ENCODE data around the gene SKIDA1. TPM values are rescaled to one million over a fixed set of nuclear protein-coding genes. Genes with fewer than 3 reads are reported as not detected.

Gene SKIDA1
- total and polyA plus RNA-seq, 2 of the 4 experiments (the other 2 are of a cell fraction), result 0.36 to 0.72 TPM

GRCh38 chr10:21494191-21495001, 31.1 kb downstream of the SKIDA1 start:
- dilution Hi-C loops (cut with HindIII; ENCODE audit: low sequenced_read_pairs, unreplicated experiment) (no loop called here), intact Hi-C loops (cut with micrococcal nuclease) (loop anchor here (1.0 to 5.0 kb wide), 7 partner anchors 216 to 823 kb away; partner anchors contain the start of genes COMMD3 and DNAJC1), in situ Hi-C loops (cut with MboI; ENCODE audit: low sequenced_read_pairs) (loop anchor here (5.0 to 25.0 kb wide), 5 partner anchors 43 to 1493 kb away; no protein-coding TSS in a partner anchor)
- Histone ChIP-seq H3K27me3 (ENCODE audit: control insufficient read depth, insufficient read depth, low read length) (peaks cover 3% of the 10 kb centered on the region; the same call in 1 of the 2 replicates), H3K4me3 (ENCODE audit: insufficient read depth, low read depth, low read length) (peak overlapping the region; percentile 91), H3K18ac (ENCODE audit: low read depth, low read length) (no peak overlapping the region), H2AK5ac (ENCODE audit: low read depth, low read length) (no peak overlapping the region), H2AK9ac (replicated peaks; ENCODE audit: low read depth, low read length, poor library complexity) (peak overlapping the region; percentile 63), H3K4me2 (ENCODE audit: low read depth, low read length) (peak overlapping the region; percentile 95), H4K91ac (ENCODE audit: insufficient read depth, low read depth, low read length) (no peak overlapping the region; the same call in 1 of the 2 replicates), H2BK5ac (ENCODE audit: low read depth, low read length, poor library complexity, severe bottlenecking) (no peak overlapping the region), H3K23ac (ENCODE audit: low read depth, low read length) (no peak overlapping the region; the same call in 1 of the 2 replicates), H4K5ac (ENCODE audit: low read depth, low read length) (no peak overlapping the region), H3K79me1 (ENCODE audit: low read depth in 1 of 2, low read length in 2 of 2) (no peaks in the 10 kb centered on the region), H4K20me1 (ENCODE audit: insufficient read depth, low read length) (no peaks in the 10 kb centered on the region), H3K14ac (replicated peaks; ENCODE audit: low read depth, low read length) (no peak overlapping the region; the same call in 1 of the 2 replicates), H2BK20ac (ENCODE audit: low read depth, low read length) (no peak overlapping the region), H3K4ac (ENCODE audit: low read depth, low read length) (peak overlapping the region; percentile 7; the same call in 1 of the 2 replicates), H2AFZ (replicated peaks; ENCODE audit: low read length, poor library complexity) (peak overlapping the region; percentile 89), H3K27ac (ENCODE audit: insufficient read depth, low read length) (peak overlapping the region; percentile 9; the same call in 1 of the 2 replicates), H2BK15ac (ENCODE audit: low read depth, low read length) (no peak overlapping the region), H4K8ac (ENCODE audit: low read depth in 2 of 2, low read length in 2 of 2) (peak overlapping the region in 1 of 2 experiments; percentile 25; a peak in 1 of 4 replicates), H2BK120ac (ENCODE audit: low read depth, low read length) (peak overlapping the region; percentile 36; the same call in 1 of the 2 replicates), H3K4me1 (ENCODE audit: control insufficient read depth, insufficient read depth, low read length) (peaks cover 3% of the 10 kb centered on the region; the same call in 1 of the 2 replicates), H3K9me3 (ENCODE audit: control insufficient read depth, insufficient read depth, low read length) (no peaks in the 10 kb centered on the region), H3K36me3 (ENCODE audit: control insufficient read depth, insufficient read depth, low read length) (no peaks in the 10 kb centered on the region), H3K56ac (ENCODE audit: extremely low read depth, insufficient read depth, low read length) (no peak overlapping the region), H3K9me1 (ENCODE audit: insufficient read depth, low read length) (no peaks in the 10 kb centered on the region), H3K9ac (ENCODE audit: low read depth, low read length) (peak overlapping the region; percentile 78; the same call in 1 of the 2 replicates)
- ChIA-PET CTCF (interaction anchor here (1.0 to 1.1 kb wide), 2 partner anchors 9 to 215 kb away, joined by 3 read pairs; no protein-coding TSS in a partner anchor), POLR2A (ENCODE audit: unreplicated experiment) (no interaction called here)
- 12% methylated on average over 26 of the region's 66 CpGs; no CpG with 5 or more reads in 1 of the 2 experiments for WGBS, 2 experiments (ENCODE audit: extremely low coverage in 2 of 2, insufficient read length in 1 of 2)
- DNase-seq (no peak), ATAC-seq (ENCODE audit: low read depth) (peak; percentile 5; the same call in 1 of the 2 replicates)
- TF ChIP-seq RAD21 (IDR thresholded peaks at IDR 0.05; ENCODE audit: low read length), result peak; percentile 29
- no peak for TF ChIP-seq RCOR1 (IDR thresholded peaks at IDR 0.05; ENCODE audit: insufficient replicate concordance, low read length)
- TF ChIP-seq, protein P1, sequence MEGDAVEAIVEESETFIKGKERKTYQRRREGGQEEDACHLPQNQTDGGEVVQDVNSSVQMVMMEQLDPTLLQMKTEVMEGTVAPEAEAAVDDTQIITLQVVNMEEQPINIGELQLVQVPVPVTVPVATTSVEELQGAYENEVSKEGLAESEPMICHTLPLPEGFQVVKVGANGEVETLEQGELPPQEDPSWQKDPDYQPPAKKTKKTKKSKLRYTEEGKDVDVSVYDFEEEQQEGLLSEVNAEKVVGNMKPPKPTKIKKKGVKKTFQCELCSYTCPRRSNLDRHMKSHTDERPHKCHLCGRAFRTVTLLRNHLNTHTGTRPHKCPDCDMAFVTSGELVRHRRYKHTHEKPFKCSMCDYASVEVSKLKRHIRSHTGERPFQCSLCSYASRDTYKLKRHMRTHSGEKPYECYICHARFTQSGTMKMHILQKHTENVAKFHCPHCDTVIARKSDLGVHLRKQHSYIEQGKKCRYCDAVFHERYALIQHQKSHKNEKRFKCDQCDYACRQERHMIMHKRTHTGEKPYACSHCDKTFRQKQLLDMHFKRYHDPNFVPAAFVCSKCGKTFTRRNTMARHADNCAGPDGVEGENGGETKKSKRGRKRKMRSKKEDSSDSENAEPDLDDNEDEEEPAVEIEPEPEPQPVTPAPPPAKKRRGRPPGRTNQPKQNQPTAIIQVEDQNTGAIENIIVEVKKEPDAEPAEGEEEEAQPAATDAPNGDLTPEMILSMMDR (conservative IDR thresholded peaks at IDR 0.05; ENCODE audit: low read depth, low read length), result 0 out of 2 replicates have a peak, but pooled peaks have one; percentile 21
- no peak for TF ChIP-seq MXI1 (IDR thresholded peaks at IDR 0.05; ENCODE audit: borderline replicate concordance, low read depth, low read length)
- TF ChIP-seq USF2 (IDR thresholded peaks at IDR 0.05; ENCODE audit: low read depth, low read length), result no peak
- TF ChIP-seq POLR2A (IDR thresholded peaks at IDR 0.05; ENCODE audit: low read depth, low read length), result no peak
- TF ChIP-seq SMC3 (IDR thresholded peaks at IDR 0.05; ENCODE audit: low read depth, low read length), result peak; percentile 25; the same call in 1 of the 2 replicates
- TF ChIP-seq BHLHE40 (IDR thresholded peaks at IDR 0.05; ENCODE audit: low read depth, low read length), result no peak
- no peak for TF ChIP-seq FOS (IDR thresholded peaks at IDR 0.05; ENCODE audit: low read depth, low read length)
- TF ChIP-seq MAZ (IDR thresholded peaks at IDR 0.05; ENCODE audit: borderline replicate concordance, low read depth, low read length), result no peak
- TF ChIP-seq CHD1 (IDR thresholded peaks at IDR 0.05; ENCODE audit: low read depth, low read length), result no peak
- TF ChIP-seq, protein P2, sequence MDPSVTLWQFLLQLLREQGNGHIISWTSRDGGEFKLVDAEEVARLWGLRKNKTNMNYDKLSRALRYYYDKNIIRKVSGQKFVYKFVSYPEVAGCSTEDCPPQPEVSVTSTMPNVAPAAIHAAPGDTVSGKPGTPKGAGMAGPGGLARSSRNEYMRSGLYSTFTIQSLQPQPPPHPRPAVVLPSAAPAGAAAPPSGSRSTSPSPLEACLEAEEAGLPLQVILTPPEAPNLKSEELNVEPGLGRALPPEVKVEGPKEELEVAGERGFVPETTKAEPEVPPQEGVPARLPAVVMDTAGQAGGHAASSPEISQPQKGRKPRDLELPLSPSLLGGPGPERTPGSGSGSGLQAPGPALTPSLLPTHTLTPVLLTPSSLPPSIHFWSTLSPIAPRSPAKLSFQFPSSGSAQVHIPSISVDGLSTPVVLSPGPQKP (IDR thresholded peaks at IDR 0.05; ENCODE audit: borderline replicate concordance, low read depth, low read length), result no peak
- no peak for TF ChIP-seq RFX5 (IDR thresholded peaks at IDR 0.05; ENCODE audit: low read depth, low read length)
- no TSS peak for BruUV-seq (replicated peaks)
